Measurements from ENCODE around the gene AHNAK. TPM values are rescaled to one million over a fixed set of nuclear protein-coding genes. Genes with fewer than 3 reads are reported as not detected.

Gene AHNAK
- total RNA-seq, 2 donors from 2014 or later, result 80.3 to 131 TPM

DNA sequence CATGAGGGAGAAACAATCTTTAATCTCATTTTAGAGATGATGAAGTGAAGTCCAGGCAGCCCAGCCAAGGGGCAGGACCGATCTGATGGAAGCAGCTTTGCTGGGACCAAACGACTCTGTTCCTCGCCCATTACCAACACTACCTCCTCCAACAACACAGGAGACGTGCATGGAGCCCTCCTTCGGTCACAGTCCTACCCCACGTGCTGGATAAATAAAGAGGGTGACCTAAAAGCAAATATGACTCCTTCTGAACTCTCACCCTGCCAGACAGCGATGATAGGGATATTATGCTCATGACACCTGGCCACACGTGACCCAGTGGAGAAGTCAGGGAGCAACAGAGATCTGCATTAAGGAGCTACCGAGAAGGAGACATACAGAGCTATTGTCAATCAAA lies 101.8 kb downstream of the AHNAK start:
- Mint-ChIP-seq H3K27me3 (ENCODE audit: low read depth) (peaks cover 18% of the 10 kb centered on the region), H3K27ac (no peak overlapping the region), H3K4me1 (ENCODE audit: low read depth) (peaks cover 22% of the 10 kb centered on the region), H3K36me3 (ENCODE audit: insufficient read depth in 2 of 2) (no peaks in the 10 kb centered on the region), H3K4me3 (peak overlapping the region; percentile 70 to 89), H3K9me3 (no peaks in the 10 kb centered on the region)
- DNase-seq, result no peak
- ATAC-seq (replicated peaks in 1 of 2), result no peak

DNA sequence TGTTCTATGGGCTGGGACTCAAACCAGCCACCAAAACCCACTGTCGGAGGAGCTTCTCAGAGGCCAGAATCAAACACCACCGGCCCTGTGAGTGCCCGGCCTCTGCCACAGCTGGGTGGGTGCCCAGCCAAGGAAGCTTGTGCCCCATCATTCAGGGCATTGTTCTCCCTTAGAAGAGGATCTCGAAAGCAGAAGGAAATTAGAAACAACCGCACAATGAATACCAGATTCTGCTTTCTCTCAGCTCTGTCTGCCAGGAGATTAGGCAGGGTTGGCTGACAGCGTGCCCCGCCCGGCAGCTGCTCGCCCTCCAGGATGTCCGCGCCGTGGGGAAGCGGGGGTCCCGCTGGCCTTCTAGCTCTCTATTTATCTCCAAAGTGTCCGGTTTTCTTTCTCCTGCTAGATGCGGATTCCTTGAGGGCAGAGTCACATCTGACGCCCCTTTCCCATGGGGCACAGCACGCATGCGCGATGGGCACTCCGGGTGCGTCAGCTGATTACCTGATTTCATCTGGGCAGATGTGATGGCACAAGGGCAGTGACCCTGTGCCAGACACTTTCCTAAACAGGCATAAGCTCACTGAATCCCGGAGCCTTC lies 102.3 kb downstream of the AHNAK start:
- H3K9me3 Mint-ChIP-seq, result no peaks in the 10 kb centered on the region
- DNase-seq (peak; percentile 29 to 43), ATAC-seq (replicated peaks in 1 of 2) (peak; percentile 53 to 54)
- peaks cover 18% of the 10 kb centered on the region for H3K27me3 Mint-ChIP-seq (ENCODE audit: low read depth)
- peaks cover 23% of the 10 kb centered on the region for H3K4me1 Mint-ChIP-seq (ENCODE audit: low read depth)
- H3K27ac Mint-ChIP-seq, result no peak overlapping the region
- H3K4me3 Mint-ChIP-seq, result peak overlapping the region; percentile 70 to 89
- no peaks in the 10 kb centered on the region for H3K36me3 Mint-ChIP-seq (ENCODE audit: insufficient read depth in 2 of 2)

DNA sequence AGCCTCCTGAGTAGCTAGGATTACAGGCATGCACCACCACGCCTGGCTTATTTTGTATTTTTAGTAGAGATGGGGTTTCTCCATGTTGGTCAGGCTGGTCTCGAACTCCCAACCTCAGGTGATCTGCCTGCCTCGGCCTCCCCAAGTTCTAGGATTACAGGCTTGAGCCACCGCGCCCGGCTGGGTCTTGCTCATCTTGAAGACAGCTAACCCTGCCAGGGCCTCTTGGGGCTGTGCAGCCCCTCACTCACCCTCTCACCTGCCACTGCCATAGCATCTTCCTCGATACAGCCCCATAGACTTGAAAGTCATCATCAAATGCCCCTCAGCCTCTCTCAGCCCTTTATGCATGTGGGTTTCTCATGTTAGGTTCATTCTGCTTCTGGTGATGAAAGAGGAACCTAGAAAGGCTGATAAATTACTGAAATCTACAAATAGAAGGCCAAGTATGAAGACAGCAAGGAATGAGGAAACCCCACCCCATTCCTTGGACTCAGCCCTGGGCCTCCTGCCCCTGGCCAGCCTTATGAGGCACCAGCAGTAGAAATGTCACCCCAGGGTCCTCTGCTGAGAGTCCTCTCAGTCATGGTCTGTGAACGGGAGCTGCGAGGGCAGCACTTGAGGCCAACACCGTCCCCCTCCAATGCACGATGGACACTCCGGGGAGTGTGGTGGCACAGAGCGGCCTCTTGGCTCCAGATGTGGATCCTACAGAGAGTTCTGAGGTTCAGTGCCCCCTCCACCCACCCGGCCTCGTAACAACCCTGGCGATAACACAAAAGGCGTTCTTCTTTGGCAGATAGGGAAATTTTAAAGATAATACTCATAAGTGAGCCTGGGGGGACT lies 103.0 kb downstream of the AHNAK start:
- peak overlapping the region; percentile 70 to 89 for H3K4me3 Mint-ChIP-seq
- ATAC-seq (replicated peaks in 1 of 2) (no peak), DNase-seq (no peak)
- no peaks in the 10 kb centered on the region for H3K36me3 Mint-ChIP-seq (ENCODE audit: insufficient read depth in 2 of 2)
- peaks cover 18% of the 10 kb centered on the region for H3K27me3 Mint-ChIP-seq (ENCODE audit: low read depth)
- H3K9me3 Mint-ChIP-seq, result no peaks in the 10 kb centered on the region
- H3K27ac Mint-ChIP-seq, result no peak overlapping the region
- H3K4me1 Mint-ChIP-seq (ENCODE audit: low read depth), result peaks cover 23% of the 10 kb centered on the region

- Mint-ChIP-seq H3K9me3 (no peaks in the 10 kb centered on the region), H3K27ac (no peak overlapping the region), H3K4me3 (no peak overlapping the region), H3K27me3 (ENCODE audit: low read depth) (no peaks in the 10 kb centered on the region), H3K36me3 (ENCODE audit: insufficient read depth in 2 of 2) (no peaks in the 10 kb centered on the region), H3K4me1 (ENCODE audit: low read depth) (peaks cover 27% of the 10 kb centered on the region)
- no peak for DNase-seq
- ATAC-seq (replicated peaks in 1 of 2), result no peak
These were observed 106.6 kb downstream of the AHNAK start for GRCh38 chr11:62439785-62440602.

DNA sequence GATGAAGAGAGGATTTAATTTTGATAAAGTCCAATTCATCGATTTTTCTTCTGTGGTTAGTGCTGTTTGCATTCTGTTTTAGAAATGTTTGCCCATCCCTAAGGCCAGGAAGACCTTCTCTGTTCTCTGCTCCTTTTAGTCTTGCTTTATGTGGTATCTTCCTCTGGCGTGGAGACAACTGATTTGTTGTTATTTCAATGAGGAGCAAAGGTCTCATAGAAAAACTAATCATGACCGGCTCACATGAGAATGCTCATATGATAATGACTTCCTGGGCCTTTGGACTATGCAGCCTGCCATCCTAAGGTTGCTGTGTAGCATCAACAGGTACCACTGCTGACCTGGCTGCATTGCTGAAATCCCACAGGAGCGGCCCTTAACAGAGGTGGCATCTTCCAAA lies 108.0 kb downstream of the AHNAK start:
- Mint-ChIP-seq H3K4me3 (no peak overlapping the region), H3K9me3 (no peaks in the 10 kb centered on the region), H3K4me1 (ENCODE audit: low read depth) (peaks cover 22% of the 10 kb centered on the region), H3K27ac (no peak overlapping the region), H3K36me3 (ENCODE audit: insufficient read depth in 2 of 2) (no peaks in the 10 kb centered on the region), H3K27me3 (ENCODE audit: low read depth) (no peaks in the 10 kb centered on the region)
- ATAC-seq (replicated peaks in 1 of 2), result no peak
- no peak for DNase-seq

- H3K36me3 Mint-ChIP-seq (ENCODE audit: insufficient read depth in 2 of 2), result no peaks in the 10 kb centered on the region
- ATAC-seq (replicated peaks in 1 of 2), result no peak
- H3K9me3 Mint-ChIP-seq, result no peaks in the 10 kb centered on the region
- no peak overlapping the region for H3K4me3 Mint-ChIP-seq
- peaks cover 29% of the 10 kb centered on the region for H3K4me1 Mint-ChIP-seq (ENCODE audit: low read depth)
- no peak for DNase-seq
- H3K27ac Mint-ChIP-seq, result no peak overlapping the region
- no peaks in the 10 kb centered on the region for H3K27me3 Mint-ChIP-seq (ENCODE audit: low read depth)
These were observed 109.0 kb downstream of the AHNAK start for GRCh38 chr11:62437616-62438015.

DNA sequence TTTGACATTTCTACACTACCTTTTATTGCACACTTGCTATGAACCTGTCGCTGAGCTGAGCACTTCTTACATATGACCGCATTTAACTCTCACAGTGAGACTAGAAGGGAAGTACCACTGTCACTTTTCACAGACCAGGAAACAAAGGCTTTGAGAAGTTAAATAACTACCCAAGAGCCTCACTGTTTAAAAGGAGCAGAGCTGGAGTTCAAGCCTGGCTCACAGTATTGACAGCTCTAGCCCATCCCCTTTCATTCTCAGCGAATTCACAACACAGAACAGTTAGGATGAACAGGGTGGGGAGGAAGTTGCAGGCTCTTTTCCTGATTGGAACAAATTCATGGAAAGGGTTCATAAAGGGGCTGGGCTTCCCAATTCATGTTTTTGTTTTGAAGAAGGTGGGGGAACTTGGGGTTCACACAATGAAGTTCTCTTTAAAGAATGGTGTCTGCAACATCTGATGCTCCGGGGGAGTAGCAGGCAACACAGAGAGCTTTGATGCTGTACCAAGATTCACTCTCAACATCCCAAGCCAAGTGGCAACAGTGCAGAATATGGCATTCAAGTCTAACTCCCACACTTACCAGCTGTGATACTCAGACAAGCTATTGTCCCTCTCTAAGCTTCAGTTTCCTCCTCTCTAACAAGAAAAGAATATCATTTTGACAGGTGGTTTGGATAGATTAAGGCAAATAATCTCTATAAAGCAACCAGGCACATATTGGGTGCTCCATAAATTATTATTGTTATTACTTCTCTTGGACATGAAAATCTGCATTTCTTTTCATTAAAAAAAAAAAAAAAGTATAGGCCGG lies 110.6 kb downstream of the AHNAK start:
- Mint-ChIP-seq H3K27me3 (ENCODE audit: low read depth) (no peaks in the 10 kb centered on the region), H3K4me3 (no peak overlapping the region), H3K9me3 (no peaks in the 10 kb centered on the region), H3K4me1 (ENCODE audit: low read depth) (peaks cover 43% of the 10 kb centered on the region), H3K27ac (no peak overlapping the region), H3K36me3 (ENCODE audit: insufficient read depth in 2 of 2) (no peaks in the 10 kb centered on the region)
- ATAC-seq (replicated peaks in 1 of 2) (peak in 1 of 2 donors; percentile 50), DNase-seq (no peak)

GRCh38 chr11:62433904-62434276 lies 112.7 kb downstream of the AHNAK start:
- Mint-ChIP-seq H3K27ac (no peak overlapping the region), H3K9me3 (no peaks in the 10 kb centered on the region), H3K27me3 (ENCODE audit: low read depth) (no peaks in the 10 kb centered on the region), H3K36me3 (ENCODE audit: insufficient read depth in 2 of 2) (no peaks in the 10 kb centered on the region), H3K4me1 (ENCODE audit: low read depth) (peaks cover 57% of the 10 kb centered on the region), H3K4me3 (peak overlapping the region in 1 of 2 donors; percentile 38)
- ATAC-seq (replicated peaks in 1 of 2) (no peak), DNase-seq (no peak)

GRCh38 chr11:62433141-62433903 lies 113.3 kb downstream of the AHNAK start:
- no peaks in the 10 kb centered on the region for H3K27me3 Mint-ChIP-seq (ENCODE audit: low read depth)

DNA sequence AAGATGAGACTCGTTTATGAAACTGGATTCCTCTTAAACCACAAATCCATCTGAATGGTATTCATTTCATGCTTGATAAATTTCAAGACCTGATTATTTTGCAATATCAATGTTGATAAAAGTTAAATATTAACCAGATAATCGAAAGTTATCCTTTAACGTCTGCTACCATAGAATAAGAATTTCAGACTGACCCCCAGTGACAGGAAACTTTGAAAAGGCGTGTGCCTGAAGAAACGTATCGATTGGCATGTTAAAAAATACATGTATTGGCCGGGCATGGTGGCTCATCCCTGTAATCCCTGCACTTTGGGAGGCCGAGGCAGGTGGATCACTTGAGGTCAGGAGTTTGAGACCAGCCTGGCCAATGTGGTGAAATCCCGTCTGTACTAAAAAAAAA lies 113.9 kb downstream of the AHNAK start:
- Mint-ChIP-seq H3K4me3 (no peak overlapping the region), H3K27me3 (ENCODE audit: low read depth) (no peaks in the 10 kb centered on the region), H3K36me3 (ENCODE audit: insufficient read depth in 2 of 2) (no peaks in the 10 kb centered on the region), H3K27ac (no peak overlapping the region), H3K4me1 (ENCODE audit: low read depth) (peaks cover 69% of the 10 kb centered on the region), H3K9me3 (no peaks in the 10 kb centered on the region)
- ATAC-seq (replicated peaks in 1 of 2) (no peak), DNase-seq (no peak)

More at GRCh38 chr11:62433141-62433903, 113.3 kb downstream of the AHNAK start:
- Mint-ChIP-seq H3K4me1 (ENCODE audit: low read depth) (peaks cover 63% of the 10 kb centered on the region), H3K4me3 (peak overlapping the region in 1 of 2 donors; percentile 38), H3K36me3 (ENCODE audit: insufficient read depth in 2 of 2) (no peaks in the 10 kb centered on the region), H3K27ac (no peak overlapping the region), H3K9me3 (no peaks in the 10 kb centered on the region)
- DNase-seq (no peak), ATAC-seq (replicated peaks in 1 of 2) (no peak)

DNA sequence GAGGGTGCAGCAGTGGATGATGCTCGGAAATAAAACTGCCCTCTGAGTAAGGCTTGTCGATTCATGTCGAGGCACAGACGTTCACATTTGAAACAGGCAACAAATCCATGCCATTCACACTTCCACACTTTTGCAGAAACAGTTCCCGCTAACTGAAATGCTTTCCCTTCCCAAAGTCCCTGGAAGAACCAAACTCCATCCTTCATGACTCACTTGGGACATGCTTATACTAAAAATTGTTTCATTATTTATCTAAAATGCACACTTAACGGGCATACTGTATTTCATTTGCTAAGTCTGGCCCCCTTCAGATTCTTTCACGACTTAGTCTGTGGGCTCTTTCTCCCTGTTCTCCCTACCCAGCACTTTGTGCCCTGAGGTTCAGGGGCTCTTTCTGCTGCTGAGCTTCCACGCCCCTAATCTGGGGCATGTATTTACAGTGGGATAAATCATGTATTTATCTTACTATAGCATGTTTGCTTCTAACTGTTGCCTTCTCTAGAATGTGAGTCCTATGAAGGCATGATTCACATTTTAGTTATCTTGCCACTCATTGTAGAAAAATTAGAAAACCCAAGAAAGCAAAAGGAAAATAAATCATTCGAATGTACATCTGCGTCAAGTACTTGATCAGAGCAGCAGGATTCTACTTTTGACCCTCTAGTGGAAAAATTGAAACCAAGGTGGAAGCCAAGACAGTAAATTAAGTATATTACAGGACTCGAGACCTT lies 115.3 kb downstream of the AHNAK start:
- no peaks in the 10 kb centered on the region for H3K27me3 Mint-ChIP-seq (ENCODE audit: low read depth)
- no peak overlapping the region for H3K4me3 Mint-ChIP-seq
- ATAC-seq (replicated peaks in 1 of 2) (no peak), DNase-seq (no peak)
- H3K27ac Mint-ChIP-seq, result peak overlapping the region; percentile 54
- H3K36me3 Mint-ChIP-seq (ENCODE audit: insufficient read depth in 2 of 2), result no peaks in the 10 kb centered on the region
- no peaks in the 10 kb centered on the region for H3K9me3 Mint-ChIP-seq
- peaks cover 83% of the 10 kb centered on the region for H3K4me1 Mint-ChIP-seq (ENCODE audit: low read depth)
